Calu3 (cell line): ENCODE measurements around the gene EFHD2. TPM values are rescaled to one million over a fixed set of nuclear protein-coding genes. Genes with fewer than 3 reads are reported as not detected.
"Not testable (repeated sequence)": the region's sequence is repeated elsewhere in the genome, so short reads cannot be mapped to it uniquely, and the experiment has no call there.

Experiments used
- BruUV-seq: library from RNA; stranded (reverse); fragments of 400-500 nt; replicated peaks from 2 replicates; lab custom pipeline; 2021; lab: Mats Ljungman, UMichigan
- CTCF ChIA-PET: fragments of 300-600 bp; sonication (Branson Sonifier 250); formaldehyde crosslinking; loops from one replicate; lab custom pipeline; 2022; ENCODE audit warnings: antibody characterized with exemption; lab: Charles Lee
- DNase-seq: peaks from one replicate; pipeline ENCODE4 v3.0.0; 2022
- H3K27ac Mint-ChIP-seq: one replicate; pipeline ENCODE4 v1.8.0; 2022; ENCODE audit warnings: mixed read lengths; ENCODE audit not compliant: unreplicated experiment
- H3K27me3 Mint-ChIP-seq: one replicate; pipeline ENCODE4 v1.8.0; 2022; ENCODE audit warnings: mixed read lengths; ENCODE audit not compliant: unreplicated experiment
- H3K36me3 Mint-ChIP-seq: one replicate; pipeline ENCODE4 v1.8.0; 2022; ENCODE audit warnings: mild to moderate bottlenecking, moderate library complexity, mixed read lengths; ENCODE audit not compliant: insufficient read depth, unreplicated experiment
- H3K4me1 Mint-ChIP-seq: one replicate; pipeline ENCODE4 v1.8.0; 2022; ENCODE audit warnings: mild to moderate bottlenecking, low read depth, mixed read lengths; ENCODE audit not compliant: unreplicated experiment
- H3K4me3 Mint-ChIP-seq: one replicate; pipeline ENCODE4 v1.8.0; 2022; ENCODE audit warnings: mild to moderate bottlenecking, low read depth, moderate library complexity, mixed read lengths; ENCODE audit not compliant: unreplicated experiment
- H3K9me3 Mint-ChIP-seq: one replicate; pipeline ENCODE4 v1.8.0; 2022; ENCODE audit warnings: low read depth, mixed read lengths; ENCODE audit not compliant: unreplicated experiment
- intact Hi-C: fragments of 100-400 bp; cut with micrococcal nuclease; formaldehyde crosslinking; loops from one replicate; pipeline ENCODE4 v1.10.0; 2022; ENCODE audit not compliant: unreplicated experiment
- total RNA-seq: library from RNA; stranded (reverse); gene quantifications from 2 replicates; pipeline ENCODE4 v1.2.3, GENCODE V29; 2022
- TF ChIP-seq, protein P1 (sequence below): fragments of 200-600 bp; IDR thresholded peaks from one replicate; pipeline ENCODE4 v1.8.0; 2022; ENCODE audit warnings: antibody characterized with exemption; ENCODE audit not compliant: unreplicated experiment

The EFHD2 gene
- total RNA-seq, 1 experiment from 2014 or later = 51.0 TPM

DNA sequence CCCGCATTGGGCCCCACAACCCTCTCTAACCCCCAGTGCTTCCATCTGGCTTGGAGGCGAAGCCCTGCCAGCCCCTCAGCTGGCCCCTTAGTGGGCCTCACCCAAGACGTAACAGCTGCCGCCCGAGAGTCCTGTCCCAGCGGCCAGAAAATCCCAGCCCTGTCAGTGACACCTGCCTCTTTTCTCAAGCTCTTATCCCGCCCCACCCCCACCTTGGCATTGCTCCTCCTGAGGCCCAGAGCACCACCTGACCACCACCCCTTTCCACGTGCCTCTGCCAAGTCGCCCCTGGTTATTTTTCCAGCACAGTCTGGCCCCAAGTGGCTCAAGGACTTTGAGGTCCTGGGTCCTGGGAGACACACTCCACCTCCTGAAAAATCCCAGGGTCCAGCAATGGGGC lies 22.6 kb downstream of the EFHD2 start:
- H3K4me1 Mint-ChIP-seq = no peaks in the 10 kb centered on the region
- no peak for DNase-seq
- H3K9me3 Mint-ChIP-seq = no peaks in the 10 kb centered on the region
- no TSS peak for BruUV-seq
- TF ChIP-seq, protein P1, sequence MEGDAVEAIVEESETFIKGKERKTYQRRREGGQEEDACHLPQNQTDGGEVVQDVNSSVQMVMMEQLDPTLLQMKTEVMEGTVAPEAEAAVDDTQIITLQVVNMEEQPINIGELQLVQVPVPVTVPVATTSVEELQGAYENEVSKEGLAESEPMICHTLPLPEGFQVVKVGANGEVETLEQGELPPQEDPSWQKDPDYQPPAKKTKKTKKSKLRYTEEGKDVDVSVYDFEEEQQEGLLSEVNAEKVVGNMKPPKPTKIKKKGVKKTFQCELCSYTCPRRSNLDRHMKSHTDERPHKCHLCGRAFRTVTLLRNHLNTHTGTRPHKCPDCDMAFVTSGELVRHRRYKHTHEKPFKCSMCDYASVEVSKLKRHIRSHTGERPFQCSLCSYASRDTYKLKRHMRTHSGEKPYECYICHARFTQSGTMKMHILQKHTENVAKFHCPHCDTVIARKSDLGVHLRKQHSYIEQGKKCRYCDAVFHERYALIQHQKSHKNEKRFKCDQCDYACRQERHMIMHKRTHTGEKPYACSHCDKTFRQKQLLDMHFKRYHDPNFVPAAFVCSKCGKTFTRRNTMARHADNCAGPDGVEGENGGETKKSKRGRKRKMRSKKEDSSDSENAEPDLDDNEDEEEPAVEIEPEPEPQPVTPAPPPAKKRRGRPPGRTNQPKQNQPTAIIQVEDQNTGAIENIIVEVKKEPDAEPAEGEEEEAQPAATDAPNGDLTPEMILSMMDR = no peak
- CTCF ChIA-PET = interaction anchor here (0.6 to 2.6 kb wide), 3 partner anchors 15 to 192 kb away, joined by 3 to 20 read pairs (median 3); no protein-coding TSS in a partner anchor
- intact Hi-C loops = no loop called here
- H3K27ac Mint-ChIP-seq = peak overlapping the region; percentile 60
- peaks cover 28% of the 10 kb centered on the region for H3K36me3 Mint-ChIP-seq
- no peaks in the 10 kb centered on the region for H3K27me3 Mint-ChIP-seq
- H3K4me3 Mint-ChIP-seq = peak overlapping the region; percentile 24

- Mint-ChIP-seq H3K9me3 (no peaks in the 10 kb centered on the region), H3K4me1 (no peaks in the 10 kb centered on the region), H3K27me3 (no peaks in the 10 kb centered on the region), H3K4me3 (no peak overlapping the region), H3K36me3 (peaks cover 27% of the 10 kb centered on the region), H3K27ac (no peak overlapping the region)
- TF ChIP-seq, protein P1 = no peak
- no peak for DNase-seq
- no TSS peak for BruUV-seq
- CTCF ChIA-PET = no interaction called here
- intact Hi-C loops = no loop called here
These were observed 23.8 kb downstream of the EFHD2 start for GRCh38 chr1:15433471-15433870.

- CTCF ChIA-PET, BruUV-seq, H3K4me1 Mint-ChIP-seq, H3K27me3 Mint-ChIP-seq, H3K27ac Mint-ChIP-seq, intact Hi-C loops, DNase-seq, H3K9me3 Mint-ChIP-seq, H3K4me3 Mint-ChIP-seq: not testable (repeated sequence)
- H3K36me3 Mint-ChIP-seq = peaks cover 24% of the 10 kb centered on the region
These were observed 25.1 kb downstream of the EFHD2 start for GRCh38 chr1:15434739-15435138.

- no peaks in the 10 kb centered on the region for H3K27me3 Mint-ChIP-seq
- intact Hi-C loops = no loop called here
- H3K36me3 Mint-ChIP-seq = peaks cover 17% of the 10 kb centered on the region
- no peaks in the 10 kb centered on the region for H3K9me3 Mint-ChIP-seq
- H3K4me1 Mint-ChIP-seq = no peaks in the 10 kb centered on the region
- no peak overlapping the region for H3K4me3 Mint-ChIP-seq
- BruUV-seq = no TSS peak
- CTCF ChIA-PET = interaction anchor here (0.6 kb wide), 1 partner anchor 265 kb away, joined by 3 read pairs; no protein-coding TSS in a partner anchor
- no peak overlapping the region for H3K27ac Mint-ChIP-seq
- no peak for DNase-seq
- TF ChIP-seq, protein P1 = no peak
These were observed 25.8 kb downstream of the EFHD2 start for GRCh38 chr1:15435239-15436077.

- BruUV-seq = no TSS peak
- Mint-ChIP-seq H3K27ac (no peak overlapping the region), H3K4me3 (no peak overlapping the region), H3K9me3 (no peaks in the 10 kb centered on the region), H3K36me3 (peaks cover 17% of the 10 kb centered on the region), H3K27me3 (no peaks in the 10 kb centered on the region), H3K4me1 (no peaks in the 10 kb centered on the region)
- intact Hi-C loops = no loop called here
- TF ChIP-seq, protein P1 = no peak
- no peak for DNase-seq
- CTCF ChIA-PET = no interaction called here
These were observed 27.3 kb downstream of the EFHD2 start for GRCh38 chr1:15436881-15437442.
